ENCODE data around the gene SCN5A.

Gene SCN5A

GRCh38 chr3:38556640-38557358, 92.7 kb downstream of the SCN5A start:
- no peak for DNase-seq

- DNase-seq = no peak
These were observed 93.6 kb downstream of the SCN5A start for GRCh38 chr3:38555926-38556325.

GRCh38 chr3:38555149-38555840, 94.2 kb downstream of the SCN5A start:
- DNase-seq = no peak

GRCh38 chr3:38554127-38554827, 95.2 kb downstream of the SCN5A start:
- DNase-seq = no peak

DNA sequence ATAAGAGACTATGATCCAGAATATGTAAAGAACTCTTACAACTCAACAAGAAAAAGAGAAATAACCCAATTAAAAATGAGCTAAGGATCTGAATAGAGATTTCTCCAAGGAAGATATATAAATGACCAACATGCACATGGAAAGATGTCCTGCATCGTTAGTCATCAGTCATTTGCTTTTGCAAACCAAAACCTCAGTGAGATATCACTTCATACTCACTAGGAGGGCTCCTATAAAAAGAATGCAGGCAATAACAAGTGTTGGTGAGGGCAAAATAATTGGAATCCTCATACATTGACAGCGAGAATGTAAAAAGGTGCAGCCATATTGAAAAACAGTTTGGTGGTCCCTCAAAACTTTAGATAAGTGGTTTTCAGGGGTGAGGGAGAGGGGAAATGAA, 96.4 kb downstream of the SCN5A start:
- DNase-seq = no peak

DNA sequence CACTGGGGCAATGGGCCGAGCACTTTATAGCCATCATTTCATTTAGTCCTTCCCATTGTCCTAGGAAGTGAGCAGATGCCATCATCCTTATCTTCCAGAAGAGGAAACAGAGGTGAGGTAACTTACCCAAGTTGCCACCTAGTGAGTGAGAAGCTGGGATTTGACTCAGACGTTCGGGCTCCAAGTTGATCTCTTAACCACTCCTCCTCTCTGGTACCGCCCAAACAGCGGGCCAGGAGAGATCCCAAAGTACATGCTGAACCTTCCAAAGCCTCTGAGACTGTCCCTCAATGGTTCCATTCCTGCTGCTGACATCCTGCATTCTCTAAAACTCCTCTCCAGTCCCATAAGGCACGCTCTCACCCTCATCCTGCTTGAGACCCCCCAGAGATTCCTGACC, 97.1 kb downstream of the SCN5A start:
- DNase-seq = no peak

- DNase-seq = no peak
These were observed 98.3 kb downstream of the SCN5A start for GRCh38 chr3:38551026-38551832.

- DNase-seq = no peak
These were observed 99.3 kb downstream of the SCN5A start for GRCh38 chr3:38549957-38550840.

GRCh38 chr3:38549486-38549885, 100.0 kb downstream of the SCN5A start:
- DNase-seq = no peak

DNA sequence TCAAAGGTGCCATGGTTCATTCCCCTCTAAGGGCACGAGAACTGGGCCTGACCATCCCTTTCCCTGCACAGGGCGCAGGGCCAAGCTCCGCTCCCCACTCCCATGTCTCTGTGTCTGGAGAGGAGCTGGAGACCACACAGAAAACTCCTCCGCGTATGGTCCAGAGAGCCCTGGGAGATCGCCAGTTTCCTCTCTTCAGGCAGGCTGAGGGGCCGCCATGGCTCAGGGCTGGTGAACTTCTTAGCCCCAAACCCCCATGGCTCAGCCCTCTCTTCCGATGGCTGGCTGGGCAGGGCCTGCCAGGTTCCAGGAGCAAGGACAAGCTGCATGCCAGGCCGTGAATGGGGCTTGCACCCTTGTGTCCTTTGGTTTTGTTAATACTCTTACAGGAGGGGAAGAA, 100.4 kb downstream of the SCN5A start:
- no peak for DNase-seq

- DNase-seq = no peak
These were observed 101.1 kb downstream of the SCN5A start for GRCh38 chr3:38548154-38548931.

DNA sequence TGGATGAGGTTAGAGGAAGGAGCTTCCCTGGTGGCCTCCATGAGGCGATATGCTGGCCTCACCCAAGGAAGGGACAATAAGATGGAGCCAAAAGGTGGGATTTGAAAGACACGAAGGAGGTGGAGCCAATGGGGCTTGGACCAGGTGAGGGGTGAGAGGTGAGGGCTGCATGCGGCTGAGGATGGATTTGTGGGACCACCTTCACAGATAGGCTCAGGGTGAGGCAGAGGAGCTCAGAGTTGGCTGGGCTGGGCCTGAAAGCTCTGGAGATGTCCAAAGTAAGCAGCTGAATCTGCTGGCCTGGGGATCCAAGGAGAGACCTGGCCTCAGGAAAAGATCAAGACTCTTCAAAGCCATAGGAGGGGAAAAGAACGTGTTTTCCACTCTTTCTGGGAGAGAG, 103.5 kb downstream of the SCN5A start:
- DNase-seq = no peak

DNA sequence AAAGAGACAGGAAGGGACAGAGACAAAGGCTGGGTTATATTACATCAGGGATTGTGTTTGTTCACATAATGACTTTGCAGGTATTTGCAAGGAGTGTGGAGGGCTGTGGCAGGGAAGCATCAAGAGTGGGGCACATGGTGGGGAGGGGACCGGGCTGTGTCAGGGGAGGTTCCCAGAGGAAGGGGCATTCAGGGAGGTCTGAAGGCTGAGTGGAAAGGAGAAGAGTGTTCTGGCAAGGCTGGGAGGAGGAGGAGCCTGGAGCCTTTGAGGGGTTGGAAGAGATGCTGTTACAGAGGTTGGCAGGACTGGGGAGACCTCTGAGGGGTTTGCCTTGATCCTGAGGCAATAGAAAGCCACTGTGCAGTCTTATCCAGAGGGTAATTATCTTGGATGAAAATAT, 103.9 kb downstream of the SCN5A start:
- DNase-seq = no peak

- no peak for DNase-seq
These were observed 104.6 kb downstream of the SCN5A start for GRCh38 chr3:38544926-38545325.

GRCh38 chr3:38543586-38543985, 105.9 kb downstream of the SCN5A start:
- no peak for DNase-seq

DNA sequence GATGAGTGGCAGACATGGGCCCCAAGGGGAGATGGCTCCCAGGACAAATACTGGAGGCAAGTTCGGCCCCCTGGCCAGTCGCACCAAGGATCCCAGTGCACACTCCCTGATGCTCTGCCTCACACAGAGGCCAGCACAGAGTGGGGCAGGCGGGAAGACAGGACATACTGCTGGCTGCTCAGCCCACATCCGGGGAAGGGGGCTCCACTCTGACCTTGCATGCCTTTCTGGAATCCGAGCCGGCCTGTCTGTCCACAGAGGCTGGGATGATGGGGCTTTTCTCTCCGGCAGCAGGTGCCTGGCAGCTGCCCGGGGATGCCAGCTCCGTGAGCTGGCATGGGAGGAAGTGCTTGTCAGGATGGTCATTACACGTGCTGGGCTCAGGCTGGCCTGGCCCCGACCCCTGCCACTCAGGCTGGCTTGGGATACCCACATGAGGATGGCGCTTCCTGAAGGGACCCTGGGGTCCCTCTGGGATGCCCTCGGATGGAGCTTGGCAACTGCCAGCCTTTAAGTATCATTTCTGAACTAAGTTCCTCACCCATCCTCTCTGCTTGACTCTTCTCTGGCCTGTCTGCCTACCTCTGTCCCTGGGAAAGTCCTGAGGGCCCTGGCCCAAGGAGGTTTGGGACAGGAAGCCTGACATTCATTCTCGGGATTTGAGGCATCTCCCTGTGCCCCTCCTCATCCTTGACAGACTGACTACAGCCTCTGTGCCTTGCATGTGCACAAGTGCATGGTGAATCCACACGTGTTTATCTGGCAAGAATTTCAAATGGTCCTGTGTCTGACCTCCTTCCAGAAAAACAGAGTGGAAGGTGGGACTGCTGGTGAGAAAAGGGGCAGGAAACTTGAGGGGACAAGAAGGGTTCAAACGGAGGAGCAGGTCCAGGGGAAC, 106.8 kb downstream of the SCN5A start:
- no peak for DNase-seq

DNA sequence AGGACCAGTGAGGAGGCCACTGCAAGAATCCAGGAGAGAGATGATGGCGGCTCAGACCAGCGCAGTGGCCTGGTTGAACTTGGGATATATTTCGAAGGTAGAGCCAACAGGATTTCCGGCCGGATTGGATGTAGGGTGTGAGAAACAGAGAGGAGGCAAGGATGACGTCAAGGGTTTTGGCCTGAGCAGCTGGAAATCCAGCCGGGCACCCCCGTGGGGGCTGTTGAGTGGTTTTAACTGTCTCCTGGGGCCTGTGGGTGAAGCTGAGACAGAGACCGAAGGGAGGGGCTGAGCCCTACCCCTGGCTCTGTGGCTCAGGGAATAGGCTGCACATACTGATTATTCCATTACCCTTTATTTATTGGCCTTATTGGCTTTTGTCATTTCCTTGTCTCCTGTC, 107.7 kb downstream of the SCN5A start:
- DNase-seq = no peak

DNA sequence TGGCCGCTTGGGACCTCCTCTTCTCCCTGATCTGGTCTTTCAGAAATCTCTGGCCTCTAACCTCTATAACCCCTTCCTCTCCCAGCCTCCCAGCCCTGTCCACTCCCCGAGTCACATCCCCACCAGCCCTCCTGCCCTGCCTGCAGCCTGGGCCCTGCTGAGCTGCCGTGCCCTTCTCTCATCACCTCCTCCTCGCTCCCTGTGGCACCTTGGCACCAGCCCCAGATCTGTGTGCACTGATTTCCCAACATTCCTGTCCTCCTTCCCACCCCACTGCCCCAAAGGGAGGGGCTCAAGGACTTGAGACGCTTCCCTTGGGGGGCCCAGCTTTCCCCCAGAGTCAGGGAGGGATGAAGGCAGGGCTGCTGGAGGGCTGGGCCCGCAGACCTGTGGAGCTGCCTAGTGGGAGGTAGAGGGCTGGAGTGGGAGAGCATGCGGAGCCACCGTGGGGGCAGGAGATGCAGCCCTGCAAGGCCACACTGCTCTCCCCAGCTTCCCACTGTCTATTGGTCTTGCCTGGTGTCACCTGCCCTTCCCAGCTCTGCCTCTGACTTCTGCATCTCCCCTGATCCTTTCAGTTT, 110.6 kb downstream of the SCN5A start:
- no peak for DNase-seq

- no peak for DNase-seq
These were observed 112.8 kb downstream of the SCN5A start for GRCh38 chr3:38536671-38537070.

- no peak for DNase-seq
These were observed 114.9 kb downstream of the SCN5A start for GRCh38 chr3:38534604-38535003.

Data from stimulated activated naive CD4-positive, alpha-beta T cell (primary cell).